ENCODE measurements around the gene KIAA1755. TPM values are rescaled to one million over a fixed set of nuclear protein-coding genes. Genes with fewer than 3 reads are reported as not detected.

Gene KIAA1755
- total RNA-seq, 3 donors from 2014 or later = not detected

- ATAC-seq = no peak
- no peak for DNase-seq
- Mint-ChIP-seq H3K9me3 (no peaks in the 10 kb centered on the region), H3K4me3 (no peak overlapping the region), H3K4me1 (ENCODE audit: low read depth) (no peaks in the 10 kb centered on the region), H3K36me3 (ENCODE audit: insufficient read depth) (no peaks in the 10 kb centered on the region), H3K27me3 (ENCODE audit: low read depth) (peaks cover 18% of the 10 kb centered on the region)
These were observed 80.7 kb downstream of the KIAA1755 start for GRCh38 chr20:38179846-38180245.

DNA sequence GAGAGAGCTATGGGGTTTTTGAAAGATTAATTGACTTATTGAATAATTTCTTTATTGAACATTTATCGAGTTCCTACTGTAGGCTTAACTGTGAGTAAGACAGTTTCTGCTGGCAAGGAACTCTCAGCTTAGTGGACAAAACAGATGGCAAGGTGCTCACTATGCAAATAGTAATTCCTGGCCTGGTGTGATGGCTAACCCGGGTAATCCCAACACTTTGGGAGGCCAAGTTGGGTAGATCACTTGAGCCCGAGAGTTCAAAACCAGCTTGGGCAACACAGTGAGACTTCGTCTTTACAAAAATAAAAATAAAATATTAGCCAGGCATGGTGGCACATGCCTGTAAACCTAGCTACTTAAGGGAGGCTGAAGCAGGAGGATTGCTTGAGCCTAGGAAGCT, 82.0 kb downstream of the KIAA1755 start:
- no peak overlapping the region for H3K4me3 Mint-ChIP-seq
- H3K36me3 Mint-ChIP-seq (ENCODE audit: insufficient read depth) = no peaks in the 10 kb centered on the region
- no peaks in the 10 kb centered on the region for H3K4me1 Mint-ChIP-seq (ENCODE audit: low read depth)
- peaks cover 16% of the 10 kb centered on the region for H3K27me3 Mint-ChIP-seq (ENCODE audit: low read depth)
- ATAC-seq = no peak
- DNase-seq = no peak
- H3K9me3 Mint-ChIP-seq = no peaks in the 10 kb centered on the region

- Mint-ChIP-seq H3K9me3 (no peaks in the 10 kb centered on the region), H3K4me3 (no peak overlapping the region), H3K36me3 (ENCODE audit: insufficient read depth) (no peaks in the 10 kb centered on the region), H3K27me3 (ENCODE audit: low read depth) (peaks cover 16% of the 10 kb centered on the region), H3K4me1 (ENCODE audit: low read depth) (no peaks in the 10 kb centered on the region)
- no peak for ATAC-seq
- DNase-seq = no peak
These were observed 82.5 kb downstream of the KIAA1755 start for GRCh38 chr20:38178065-38178491.

DNA sequence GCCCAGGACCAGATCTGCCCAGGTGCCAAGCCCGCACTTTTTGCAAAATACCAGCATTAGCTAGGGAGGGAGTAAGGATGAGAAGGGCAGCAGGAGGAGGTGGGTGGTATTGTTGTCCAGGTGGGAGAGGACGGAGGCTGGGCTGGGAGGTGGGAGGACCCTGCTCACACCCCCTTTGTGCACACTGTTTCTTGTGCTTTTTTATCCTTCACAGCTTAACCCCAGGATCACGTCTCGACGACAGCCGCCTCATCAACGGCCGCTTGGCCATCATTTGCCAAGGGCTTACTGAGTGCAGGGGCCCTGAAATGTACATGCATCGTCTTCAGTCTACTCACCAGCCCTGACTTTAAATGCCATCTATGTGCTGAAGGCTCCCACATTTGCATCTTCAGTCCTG, 83.3 kb downstream of the KIAA1755 start:
- no peak overlapping the region for H3K4me3 Mint-ChIP-seq
- H3K27me3 Mint-ChIP-seq (ENCODE audit: low read depth) = peaks cover 16% of the 10 kb centered on the region
- DNase-seq (no peak), ATAC-seq (no peak)
- H3K4me1 Mint-ChIP-seq (ENCODE audit: low read depth) = no peaks in the 10 kb centered on the region
- H3K36me3 Mint-ChIP-seq (ENCODE audit: insufficient read depth) = no peaks in the 10 kb centered on the region
- H3K9me3 Mint-ChIP-seq = no peaks in the 10 kb centered on the region

DNA sequence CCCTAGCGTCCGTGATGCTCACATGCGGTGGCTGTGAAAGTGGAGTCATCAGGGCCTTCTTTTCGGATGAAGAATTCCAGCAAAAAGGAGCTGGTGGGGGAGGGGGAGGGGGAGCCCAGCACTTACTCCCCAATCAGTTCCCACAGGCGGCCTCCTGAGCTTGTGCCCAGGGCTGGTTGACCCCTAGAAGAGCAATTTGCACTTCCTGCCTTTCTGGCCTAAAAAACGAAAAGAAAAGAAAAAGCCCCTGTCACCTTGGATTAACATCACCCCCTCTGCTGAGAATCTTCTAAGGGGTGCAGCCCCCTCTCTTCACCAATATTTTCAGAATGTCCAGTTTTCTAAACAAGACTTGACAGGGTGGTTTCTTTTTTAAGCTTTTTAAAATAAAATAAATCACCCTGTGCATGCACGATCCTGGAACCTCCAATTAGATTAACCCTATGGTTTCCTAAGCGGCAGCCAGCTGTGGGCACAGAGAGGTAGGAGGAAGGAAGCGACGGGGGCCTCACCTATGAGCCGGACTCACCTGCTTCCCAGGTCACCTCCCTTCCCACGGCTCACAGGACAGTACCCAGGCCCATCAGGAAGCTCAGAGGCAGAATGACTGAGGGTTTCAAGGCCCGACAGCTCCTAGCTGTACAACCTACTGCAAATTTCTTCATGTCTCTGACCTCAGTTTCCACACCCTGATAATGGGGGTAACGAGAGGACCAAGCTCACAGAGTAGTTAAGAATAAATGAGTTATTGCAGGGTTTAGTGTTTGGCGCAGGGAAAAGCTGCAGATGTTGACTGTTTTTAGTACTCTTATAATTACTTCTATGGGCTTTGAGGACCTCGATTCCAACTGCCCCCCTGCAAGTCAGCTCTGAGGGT, 85.0 kb downstream of the KIAA1755 start:
- Mint-ChIP-seq H3K36me3 (ENCODE audit: insufficient read depth) (no peaks in the 10 kb centered on the region), H3K4me3 (no peak overlapping the region), H3K27me3 (ENCODE audit: low read depth) (peaks cover 13% of the 10 kb centered on the region), H3K9me3 (no peaks in the 10 kb centered on the region), H3K4me1 (ENCODE audit: low read depth) (no peaks in the 10 kb centered on the region)
- ATAC-seq = no peak
- DNase-seq = no peak

GRCh38 chr20:38173237-38174156, 87.0 kb downstream of the KIAA1755 start:
- Mint-ChIP-seq H3K36me3 (ENCODE audit: insufficient read depth) (no peaks in the 10 kb centered on the region), H3K27me3 (ENCODE audit: low read depth) (peaks cover 8% of the 10 kb centered on the region), H3K4me1 (ENCODE audit: low read depth) (peaks cover 4% of the 10 kb centered on the region), H3K9me3 (no peaks in the 10 kb centered on the region), H3K4me3 (no peak overlapping the region)
- DNase-seq (no peak), ATAC-seq (peak in 1 of 2 donors; percentile 37)

- Mint-ChIP-seq H3K4me3 (no peak overlapping the region), H3K4me1 (ENCODE audit: low read depth) (peaks cover 4% of the 10 kb centered on the region), H3K27me3 (ENCODE audit: low read depth) (peaks cover under 1% of the 10 kb centered on the region), H3K9me3 (no peaks in the 10 kb centered on the region), H3K36me3 (ENCODE audit: insufficient read depth) (no peaks in the 10 kb centered on the region)
- DNase-seq (no peak), ATAC-seq (no peak)
These were observed 88.1 kb downstream of the KIAA1755 start for GRCh38 chr20:38172408-38172807.

DNA sequence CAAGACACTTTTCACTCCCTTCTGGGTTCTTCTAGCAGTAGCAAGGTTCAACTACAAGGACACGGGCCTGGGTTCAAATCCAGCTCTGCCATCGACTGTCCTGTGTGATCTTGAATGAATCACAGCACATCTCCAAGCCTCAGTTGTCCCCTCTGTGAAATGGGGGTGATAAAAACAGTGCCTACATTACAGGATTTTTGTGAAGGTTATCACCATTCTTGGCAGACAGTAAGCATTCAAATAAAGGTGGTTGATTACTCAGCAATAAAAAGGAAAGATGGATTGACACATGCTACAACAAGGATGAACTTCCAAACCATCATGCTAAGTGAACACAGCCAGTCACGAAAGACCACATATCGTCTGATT, 88.9 kb downstream of the KIAA1755 start:
- H3K4me1 Mint-ChIP-seq (ENCODE audit: low read depth) = peaks cover 4% of the 10 kb centered on the region
- H3K9me3 Mint-ChIP-seq = no peaks in the 10 kb centered on the region
- no peak for DNase-seq
- no peaks in the 10 kb centered on the region for H3K36me3 Mint-ChIP-seq (ENCODE audit: insufficient read depth)
- no peaks in the 10 kb centered on the region for H3K27me3 Mint-ChIP-seq (ENCODE audit: low read depth)
- H3K4me3 Mint-ChIP-seq = no peak overlapping the region
- ATAC-seq = no peak

DNA sequence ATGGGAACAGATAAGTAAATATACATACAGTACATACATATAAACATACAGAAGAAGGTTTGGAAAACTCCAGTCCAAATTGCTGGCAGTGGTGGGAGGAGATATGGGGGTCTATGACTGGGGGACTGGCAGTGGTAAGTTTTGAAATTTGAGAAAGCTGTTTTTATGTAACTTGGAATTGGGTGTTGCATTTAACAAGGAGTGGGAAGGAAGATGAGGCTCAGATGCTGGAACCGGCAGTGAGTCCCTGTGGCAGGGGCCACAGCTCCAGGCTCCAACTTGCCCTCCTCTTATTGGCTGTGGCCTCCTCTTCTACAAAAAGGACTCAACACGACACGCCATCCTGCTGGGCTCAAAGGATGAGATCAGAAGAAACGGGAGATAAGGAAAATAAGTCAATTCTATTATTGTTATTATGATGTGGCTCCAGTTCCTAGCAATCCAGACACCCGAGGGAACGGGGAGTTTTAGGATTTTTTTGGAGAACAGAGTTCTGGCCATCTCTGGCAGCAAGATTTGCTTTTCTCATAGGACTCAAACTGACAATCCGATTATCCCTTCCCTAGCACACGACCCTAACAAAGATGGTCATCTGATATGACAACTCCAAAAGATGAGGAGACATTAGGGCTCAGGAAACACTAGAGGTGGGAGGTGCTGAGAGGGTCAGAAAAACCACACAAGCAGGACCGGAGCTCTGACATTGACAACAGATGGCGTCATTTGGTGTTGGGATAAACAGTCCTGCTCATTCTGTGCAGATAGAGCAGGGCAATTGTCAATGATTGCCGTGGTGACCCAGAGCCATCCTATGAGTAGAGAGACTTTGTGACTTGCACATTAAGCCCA, 89.5 kb downstream of the KIAA1755 start:
- Mint-ChIP-seq H3K9me3 (no peaks in the 10 kb centered on the region), H3K4me1 (ENCODE audit: low read depth) (peaks cover 4% of the 10 kb centered on the region), H3K4me3 (no peak overlapping the region), H3K27me3 (ENCODE audit: low read depth) (peaks cover 2% of the 10 kb centered on the region), H3K36me3 (ENCODE audit: insufficient read depth) (no peaks in the 10 kb centered on the region)
- DNase-seq (no peak), ATAC-seq (no peak)

GRCh38 chr20:38170219-38170825, 90.2 kb downstream of the KIAA1755 start:
- H3K9me3 Mint-ChIP-seq = no peaks in the 10 kb centered on the region
- H3K36me3 Mint-ChIP-seq (ENCODE audit: insufficient read depth) = no peaks in the 10 kb centered on the region
- ATAC-seq (no peak), DNase-seq (no peak)
- H3K27me3 Mint-ChIP-seq (ENCODE audit: low read depth) = peaks cover 10% of the 10 kb centered on the region
- H3K4me3 Mint-ChIP-seq = no peak overlapping the region
- H3K4me1 Mint-ChIP-seq (ENCODE audit: low read depth) = peaks cover 9% of the 10 kb centered on the region

DNA sequence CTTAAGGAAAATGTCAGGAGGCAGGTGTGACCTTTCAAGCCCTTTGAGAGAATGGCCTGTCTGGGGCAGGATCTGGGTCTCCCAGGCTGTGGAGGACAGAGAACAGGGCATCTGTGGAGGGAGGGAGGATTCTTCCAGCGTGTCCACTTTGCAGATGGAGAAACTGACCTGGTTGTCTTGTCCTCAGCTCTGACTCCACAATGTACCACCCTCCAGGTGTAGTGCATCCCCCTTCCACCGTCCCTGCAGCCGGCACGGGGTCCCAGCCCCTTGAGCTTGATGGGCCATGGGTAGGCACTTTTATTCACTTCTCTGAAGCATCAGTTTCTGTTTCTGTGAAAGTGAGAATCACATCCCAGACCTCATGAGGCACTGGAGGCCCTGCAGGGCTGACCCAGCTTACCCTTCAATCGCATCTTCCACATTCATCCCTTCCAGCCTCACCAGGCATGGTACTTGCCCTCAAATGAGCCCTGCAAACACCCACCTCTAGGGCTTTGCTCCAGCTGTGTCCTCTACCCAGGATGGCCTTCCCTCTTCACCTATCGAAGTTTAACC, 90.8 kb downstream of the KIAA1755 start:
- no peaks in the 10 kb centered on the region for H3K9me3 Mint-ChIP-seq
- no peaks in the 10 kb centered on the region for H3K36me3 Mint-ChIP-seq (ENCODE audit: insufficient read depth)
- H3K4me1 Mint-ChIP-seq (ENCODE audit: low read depth) = peaks cover 9% of the 10 kb centered on the region
- H3K27me3 Mint-ChIP-seq (ENCODE audit: low read depth) = peaks cover 14% of the 10 kb centered on the region
- no peak overlapping the region for H3K4me3 Mint-ChIP-seq
- no peak for ATAC-seq
- DNase-seq = no peak

- ATAC-seq (no peak), DNase-seq (no peak)
- peaks cover 20% of the 10 kb centered on the region for H3K27me3 Mint-ChIP-seq (ENCODE audit: low read depth)
- H3K4me1 Mint-ChIP-seq (ENCODE audit: low read depth) = peaks cover 9% of the 10 kb centered on the region
- H3K4me3 Mint-ChIP-seq = no peak overlapping the region
- H3K36me3 Mint-ChIP-seq (ENCODE audit: insufficient read depth) = no peaks in the 10 kb centered on the region
- no peaks in the 10 kb centered on the region for H3K9me3 Mint-ChIP-seq
These were observed 91.5 kb downstream of the KIAA1755 start for GRCh38 chr20:38168791-38169589.

All from activated T-cell treated with anti-CD3 and anti-CD28 coated beads, Interleukin-2, amount 50 U/mL, for 4 hours (primary cell).